GM19025 (cell line): Measurements from ENCODE around the gene ASGR1.
"Not testable (repeated sequence)": the region's sequence is repeated elsewhere in the genome, so short reads cannot be mapped to it uniquely, and the experiment has no call there.

Experiments used
- ATAC-seq: cut with Tn5 transposase; IDR thresholded peaks from one replicate; pipeline ENCODE4 v1.9.1; 2021; ENCODE audit warnings: mild to moderate bottlenecking, low read depth, moderate library complexity; ENCODE audit not compliant: unreplicated experiment

Gene ASGR1

DNA sequence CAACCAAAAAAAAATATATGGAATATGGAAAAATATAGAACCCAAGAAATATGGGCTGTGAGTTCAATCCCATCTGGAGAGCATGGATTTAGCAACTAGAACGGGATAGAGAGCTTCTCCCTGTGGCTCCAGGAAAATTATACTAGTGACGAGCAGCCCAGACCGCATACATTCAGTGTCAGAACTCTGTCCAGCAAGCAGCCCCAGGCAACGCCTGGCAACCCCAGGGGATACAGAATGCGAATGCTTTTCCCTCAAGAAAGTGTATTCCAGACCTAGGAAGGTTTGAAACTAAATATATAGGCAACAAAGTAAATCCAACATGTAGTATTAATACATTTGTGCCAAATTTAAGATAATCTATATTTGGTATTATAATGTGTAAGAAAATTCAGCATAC lies 51.0 kb downstream of the ASGR1 start:
- ATAC-seq: no peak

DNA sequence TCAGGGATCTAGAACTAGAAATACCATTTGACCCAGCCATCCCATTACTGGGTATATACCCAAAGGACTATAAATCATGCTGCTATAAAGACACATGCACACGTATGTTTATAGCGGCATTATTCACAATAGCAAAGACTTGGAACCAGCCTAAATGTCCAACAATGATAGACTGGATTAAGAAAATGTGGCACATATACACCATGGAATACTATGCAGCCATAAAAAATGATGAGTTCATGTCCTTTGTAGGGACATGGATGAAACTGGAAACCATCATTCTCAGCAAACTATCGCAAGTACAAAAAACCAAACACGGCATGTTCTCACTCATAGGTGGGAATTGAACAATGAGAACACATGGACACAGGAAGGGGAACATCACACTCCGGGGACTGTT lies 51.7 kb downstream of the ASGR1 start:
- not testable (repeated sequence) for ATAC-seq

DNA sequence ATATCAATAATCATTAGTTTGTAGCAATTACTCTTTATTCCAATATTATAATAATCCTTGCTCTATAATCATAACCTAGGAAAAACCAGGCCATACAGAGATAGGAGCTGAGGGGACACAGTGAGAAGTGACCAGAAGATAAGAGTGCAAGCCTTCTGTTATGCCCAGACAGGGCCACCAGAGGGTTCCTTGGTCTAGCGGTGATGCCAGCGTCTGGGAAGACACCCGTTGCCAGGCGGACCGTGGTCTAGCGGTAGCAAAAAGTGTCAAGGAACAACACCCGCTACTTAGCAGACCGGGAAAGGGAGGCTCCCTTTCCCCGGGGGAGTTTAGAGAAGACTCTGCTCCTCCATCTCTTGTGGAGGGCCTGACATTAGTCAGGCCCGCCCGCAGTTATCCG lies 52.8 kb downstream of the ASGR1 start:
- not testable (repeated sequence) for ATAC-seq

DNA sequence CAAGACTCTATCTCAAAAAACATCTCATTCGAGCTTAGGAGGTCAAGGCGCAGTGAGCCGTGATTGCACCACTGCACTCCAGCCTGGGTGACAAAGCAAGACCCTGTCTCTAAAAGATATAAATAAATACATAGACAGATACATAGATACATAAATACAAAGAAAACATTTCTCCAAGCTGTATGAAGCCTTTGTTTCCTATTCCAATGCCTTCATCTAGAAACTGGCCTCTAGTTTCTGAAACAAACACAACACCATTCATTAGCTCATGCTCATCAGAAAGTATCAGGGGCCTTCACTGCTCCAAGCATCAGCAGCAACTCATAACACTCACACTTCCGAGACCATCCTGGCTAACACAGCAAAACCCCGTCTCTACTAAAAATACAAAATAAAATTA lies 54.2 kb downstream of the ASGR1 start:
- no peak for ATAC-seq

DNA sequence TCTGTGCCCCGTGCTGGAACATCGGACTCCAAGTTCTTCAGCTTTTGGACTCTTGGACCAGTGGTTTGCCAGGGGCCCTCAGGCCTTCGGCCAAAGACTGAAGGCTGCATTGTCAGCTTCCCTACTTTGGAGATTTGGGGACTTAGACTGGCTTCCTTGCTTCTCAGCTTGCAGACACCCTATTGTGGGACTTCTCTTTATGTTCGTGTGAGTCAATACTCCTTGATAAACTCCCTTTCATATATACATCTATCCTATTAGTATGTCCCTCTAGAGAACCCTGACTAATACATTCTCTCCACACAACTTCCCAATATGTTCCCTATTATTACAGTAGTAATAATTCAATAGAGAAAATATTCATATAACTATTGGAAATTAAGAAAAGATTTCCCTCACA lies 55.3 kb downstream of the ASGR1 start:
- no peak for ATAC-seq
